H54 (cell line): ENCODE data around the gene VPS11.
"Not testable (repeated sequence)": the region's sequence is repeated elsewhere in the genome, so short reads cannot be mapped to it uniquely, and the experiment has no call there.

ENCODE experiments used
- DNase-seq: peaks from one replicate; pipeline ENCODE4 v3.0.0; 2011; ENCODE audit warnings: low spot score, mixed read lengths; ENCODE audit not compliant: insufficient read length
- FAIRE-seq: peaks from 3 replicates; lab custom pipeline; 2011; peaks lifted over from hg19 to GRCh38; lab: Jason Lieb, UNC
- POLR2A ChIP-seq: IDR thresholded peaks from 2 replicates; pipeline ENCODE4 v1.6.1; 2011; ENCODE audit warnings: low read depth, mild to moderate bottlenecking, low read length

The VPS11 gene

DNA sequence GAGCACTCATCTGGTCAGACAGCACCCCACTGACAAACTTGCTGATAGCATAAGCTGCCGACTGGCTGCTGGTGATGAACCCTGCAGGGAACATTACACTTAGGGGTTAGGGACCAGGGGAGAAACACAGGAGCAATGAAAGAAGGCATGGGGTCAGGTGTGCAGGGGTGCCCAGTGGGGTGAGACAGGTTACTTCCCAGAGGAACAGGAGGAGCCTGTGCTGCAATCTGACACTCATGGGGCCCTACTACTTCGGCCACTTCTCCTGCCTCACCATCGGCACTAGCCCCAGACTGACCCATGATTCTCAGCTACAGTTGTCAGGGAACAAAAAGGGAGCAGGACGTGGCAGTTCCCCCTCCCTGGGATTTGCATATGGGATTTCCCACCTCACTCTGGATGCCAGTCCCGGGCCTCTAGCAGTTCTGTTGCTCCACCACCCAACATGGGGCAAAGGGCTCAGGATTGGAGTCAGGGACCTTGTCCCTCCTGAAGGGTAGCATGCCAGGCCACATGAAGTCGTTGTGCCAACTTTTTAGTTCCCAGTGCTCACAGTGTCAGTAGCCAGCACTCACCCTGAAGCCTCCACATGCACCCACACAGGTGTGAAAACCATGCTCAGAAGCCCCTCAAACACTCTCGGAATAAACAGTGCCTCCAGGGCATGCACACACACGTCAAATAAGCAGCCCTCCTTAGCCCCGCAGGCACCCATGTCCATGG lies 39.1 kb upstream of the VPS11 start:
- no peak for DNase-seq
- no peak for TF ChIP-seq POLR2A
- FAIRE-seq, result no peak

DNA sequence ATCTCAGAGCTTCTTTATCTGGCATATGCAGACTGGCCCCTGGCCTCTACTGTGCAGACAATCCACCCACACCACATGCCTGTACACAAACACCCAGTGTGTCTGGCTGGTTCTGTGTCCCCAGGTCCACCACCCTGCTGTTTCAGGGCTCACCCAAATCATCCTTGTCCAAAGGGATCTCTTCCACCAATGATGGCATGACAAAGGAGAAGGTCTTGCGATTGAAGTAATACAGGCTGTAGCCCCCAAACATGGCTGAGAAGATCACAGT lies 38.6 kb upstream of the VPS11 start:
- FAIRE-seq (no peak), DNase-seq (no peak)

DNA sequence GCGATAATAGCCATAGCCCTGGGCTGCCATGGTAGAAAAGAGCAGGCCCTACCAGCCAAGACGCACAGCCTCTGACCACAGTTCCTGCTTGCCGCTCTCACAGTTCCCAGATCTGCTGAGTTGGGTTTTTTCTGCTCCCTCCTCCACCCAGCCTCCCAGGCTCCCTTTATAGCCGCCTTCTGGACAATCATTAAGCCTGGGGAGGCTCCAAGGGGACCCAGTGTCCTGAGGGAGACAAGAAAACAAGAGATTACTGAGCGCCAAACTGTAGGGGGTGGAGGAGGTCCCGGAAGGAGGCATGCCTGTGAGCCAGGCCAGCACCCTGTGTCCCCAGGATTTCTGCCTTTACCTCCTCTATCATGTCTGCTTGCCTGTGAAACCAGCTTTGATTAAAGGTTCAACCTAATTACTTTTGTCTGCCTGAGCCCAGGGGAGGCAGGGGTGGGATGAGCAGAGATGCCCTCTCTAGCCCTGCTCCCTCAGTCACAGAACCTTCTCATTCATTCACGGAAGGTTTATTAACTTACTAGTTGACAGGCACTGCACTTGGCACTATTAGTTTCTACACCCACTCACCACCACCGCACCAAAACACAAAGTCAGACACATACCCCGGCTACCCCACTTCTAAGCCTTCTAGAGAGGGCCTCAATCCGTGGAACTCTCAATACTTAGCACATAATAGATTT lies 38.1 kb upstream of the VPS11 start:
- no peak for FAIRE-seq

More for the DNA sequence above, 38.6 kb upstream of the VPS11 start:
- no peak for TF ChIP-seq POLR2A

GRCh38 chr11:119030029-119030328 lies 37.6 kb upstream of the VPS11 start:
- no peak for TF ChIP-seq POLR2A
- no peak for DNase-seq
- FAIRE-seq, result no peak

More for the DNA sequence above, 38.1 kb upstream of the VPS11 start:
- DNase-seq, result no peak
- TF ChIP-seq POLR2A, result no peak

DNA sequence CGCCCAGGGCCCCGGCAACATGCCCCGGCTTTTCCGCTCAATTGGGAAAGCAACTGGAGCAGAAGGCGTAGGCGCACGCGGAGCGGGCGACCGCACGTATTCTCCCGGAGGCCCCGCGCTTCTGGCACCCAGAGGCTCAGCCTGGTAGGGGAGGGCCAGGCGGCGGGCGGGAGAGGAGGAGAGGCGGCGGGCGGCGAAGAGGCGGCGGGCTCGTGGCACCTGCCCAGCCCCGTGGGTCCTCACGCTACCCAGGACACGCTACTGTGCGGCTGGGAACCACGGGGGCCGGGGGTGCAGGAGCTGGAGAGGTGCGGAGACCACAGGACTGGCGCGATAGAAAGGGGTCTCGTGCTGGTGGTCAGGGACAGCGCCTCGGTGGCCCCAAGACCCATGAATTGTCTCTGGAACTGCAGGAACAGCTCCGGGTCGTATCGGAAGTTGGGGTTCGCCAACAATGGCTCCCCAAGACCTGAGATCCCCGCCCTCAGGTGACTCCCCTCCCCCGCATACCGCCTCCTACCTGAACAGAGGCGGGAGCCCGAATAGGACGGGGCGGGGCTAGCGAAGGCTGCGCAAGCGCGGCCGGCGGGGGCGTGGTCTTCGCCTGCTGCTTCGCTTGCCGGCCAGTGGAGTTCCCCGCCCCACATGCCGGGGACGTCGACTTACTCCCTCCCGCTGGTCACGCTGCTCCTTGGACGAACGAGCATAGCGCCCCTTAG lies 37.1 kb upstream of the VPS11 start, which contains the start of gene SLC37A4:
Gene SLC37A4, minus strand, starts transcription at position 549 of the 719 bp plus-strand sequence.
- FAIRE-seq (no peak), DNase-seq (peak; percentile 88)
- TF ChIP-seq POLR2A, result 0 out of 2 replicates have a peak, but pooled peaks have one; percentile 27

DNA sequence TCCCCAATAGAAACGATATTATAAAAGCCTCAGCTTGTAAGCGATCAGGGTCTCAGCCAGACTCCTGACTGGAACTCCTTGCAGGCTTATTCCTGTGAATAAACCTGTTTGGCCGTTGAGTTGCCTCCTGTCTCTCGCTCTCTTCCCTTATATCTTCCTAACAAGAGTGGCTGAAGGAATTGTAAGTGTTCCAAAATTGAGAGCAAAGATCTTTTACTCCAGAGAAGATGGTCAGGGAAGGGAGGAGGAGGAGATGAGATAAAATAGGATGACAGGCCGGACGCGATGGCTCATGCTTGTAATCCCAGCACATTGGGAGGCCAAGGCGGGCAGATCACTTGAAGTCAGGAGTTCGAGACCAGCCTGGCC lies 35.7 kb upstream of the VPS11 start:
- no peak for FAIRE-seq
- TF ChIP-seq POLR2A, result no peak
- DNase-seq, result no peak

DNA sequence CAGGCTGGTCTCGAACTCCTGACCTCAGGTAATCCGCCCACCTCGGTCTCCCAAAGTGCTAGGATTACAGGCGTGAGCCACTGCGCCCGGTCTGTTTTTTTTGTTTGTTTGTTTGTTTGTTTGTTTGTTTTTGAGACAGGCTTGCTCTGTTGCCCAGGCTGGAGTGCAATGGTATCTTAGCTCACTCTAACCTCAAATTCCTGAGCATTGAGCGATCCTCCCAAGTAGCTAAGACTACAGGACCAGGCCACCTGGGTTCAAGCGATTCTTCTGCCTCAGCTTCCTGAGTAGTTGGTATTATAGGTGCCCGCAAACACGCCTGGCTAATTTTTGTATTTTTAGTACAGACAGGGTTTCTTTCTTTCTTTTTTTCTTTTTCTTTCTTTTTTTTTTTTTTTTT lies 34.2 kb upstream of the VPS11 start:
- FAIRE-seq, DNase-seq: not testable (repeated sequence)

DNA sequence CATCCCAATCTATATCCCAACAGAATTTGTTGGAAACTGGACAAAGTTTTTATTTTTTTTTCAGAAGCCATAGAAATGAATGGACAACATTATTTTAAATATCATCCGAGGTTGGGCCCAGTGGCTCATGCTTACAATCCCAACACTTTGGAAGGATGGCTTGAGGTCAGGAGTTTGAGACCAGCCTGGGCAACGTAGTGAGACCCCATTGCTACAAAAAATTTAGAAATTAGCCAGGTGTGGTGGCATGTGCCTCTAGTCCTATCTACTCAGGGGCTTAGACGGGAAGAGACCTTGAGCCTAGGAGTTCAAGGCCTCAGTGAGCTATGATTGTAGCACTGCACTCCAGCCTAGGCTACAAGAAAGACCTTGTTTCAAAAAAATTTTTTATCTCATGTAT lies 32.8 kb upstream of the VPS11 start:
- FAIRE-seq (no peak), DNase-seq (no peak)
- no peak for TF ChIP-seq POLR2A

GRCh38 chr11:119038884-119039283 lies 28.7 kb upstream of the VPS11 start:
- DNase-seq (no peak), FAIRE-seq (no peak)
- TF ChIP-seq POLR2A, result no peak

GRCh38 chr11:119039471-119039870 lies 28.1 kb upstream of the VPS11 start:
- FAIRE-seq, DNase-seq: not testable (repeated sequence)

DNA sequence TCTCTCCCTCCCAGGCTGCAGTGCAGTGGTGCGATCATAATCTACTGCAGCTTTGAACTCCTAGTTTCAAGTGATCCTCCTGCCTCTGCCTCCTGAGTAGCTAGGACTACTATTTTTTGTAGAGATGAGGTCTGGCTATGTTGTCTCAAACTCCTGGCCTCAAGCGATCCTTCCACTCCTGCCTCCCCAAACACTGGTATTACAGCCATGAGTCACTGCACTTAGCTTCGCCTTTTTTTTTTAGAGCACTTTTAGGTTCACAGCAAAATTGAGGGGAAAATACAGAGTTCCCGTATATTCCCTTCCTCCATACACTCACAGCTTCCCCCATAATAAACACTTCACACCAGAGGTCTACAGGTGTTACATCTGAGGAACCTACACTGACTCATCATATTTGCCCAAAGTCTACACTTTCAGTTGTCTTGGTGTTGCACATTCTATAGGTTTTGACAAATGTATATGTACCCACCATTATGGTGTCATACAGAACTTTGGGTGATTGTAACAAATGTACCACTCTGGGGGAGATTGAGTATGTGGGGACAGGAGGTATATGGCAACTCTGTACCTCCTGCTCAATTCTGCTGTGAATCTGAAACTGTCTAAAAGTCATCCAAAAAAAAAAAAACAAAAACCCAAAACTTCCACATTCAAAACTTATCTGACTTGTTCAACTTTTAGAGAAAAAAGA lies 25.6 kb upstream of the VPS11 start:
- TF ChIP-seq POLR2A, result no peak
- FAIRE-seq (peak; percentile 27), DNase-seq (no peak)

DNA sequence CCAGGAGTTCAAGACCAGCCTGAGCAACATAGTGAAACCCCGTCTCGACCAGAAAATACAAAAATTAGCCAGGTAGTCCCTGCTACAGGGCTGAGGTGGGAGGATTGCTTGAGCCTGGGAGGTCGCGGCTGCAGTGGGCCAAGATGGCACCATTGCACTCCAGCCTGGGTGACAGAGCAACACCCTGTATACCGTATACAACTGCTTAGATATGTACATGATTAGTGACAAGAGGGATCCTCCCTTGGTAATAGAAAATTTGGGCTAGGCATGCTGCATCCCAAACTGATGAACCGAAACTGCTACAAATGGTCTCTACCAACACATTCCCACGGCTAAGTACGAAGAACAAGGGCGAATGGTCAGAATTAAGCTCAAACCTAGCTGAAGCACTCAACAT lies 24.7 kb upstream of the VPS11 start:
- TF ChIP-seq POLR2A, result no peak
- FAIRE-seq (no peak), DNase-seq (no peak)

DNA sequence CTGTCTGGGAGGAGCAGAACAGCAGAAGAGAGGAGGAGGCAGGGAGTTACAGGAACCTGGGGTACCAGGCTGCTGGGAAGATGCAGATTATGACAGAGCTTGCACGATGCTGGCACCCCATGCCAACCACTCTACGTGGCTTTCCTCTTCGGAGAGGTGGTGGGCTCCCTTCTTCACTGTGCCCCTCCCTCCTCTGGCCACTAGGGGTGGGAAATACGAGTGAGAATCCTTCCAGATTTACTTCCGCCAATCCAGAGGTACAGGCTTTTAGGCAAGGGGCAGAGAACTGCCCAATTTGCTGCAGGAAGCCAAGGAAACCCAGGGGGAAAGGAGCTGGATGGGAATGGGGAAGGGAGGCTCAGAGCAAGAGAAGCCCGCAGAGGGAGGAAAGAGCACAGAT lies 22.9 kb upstream of the VPS11 start:
- TF ChIP-seq POLR2A, result no peak
- FAIRE-seq, result no peak
- no peak for DNase-seq

- DNase-seq, result no peak
- FAIRE-seq, result no peak
- TF ChIP-seq POLR2A, result no peak
Observed at GRCh38 chr11:119046489-119046888, 21.1 kb upstream of the VPS11 start.

DNA sequence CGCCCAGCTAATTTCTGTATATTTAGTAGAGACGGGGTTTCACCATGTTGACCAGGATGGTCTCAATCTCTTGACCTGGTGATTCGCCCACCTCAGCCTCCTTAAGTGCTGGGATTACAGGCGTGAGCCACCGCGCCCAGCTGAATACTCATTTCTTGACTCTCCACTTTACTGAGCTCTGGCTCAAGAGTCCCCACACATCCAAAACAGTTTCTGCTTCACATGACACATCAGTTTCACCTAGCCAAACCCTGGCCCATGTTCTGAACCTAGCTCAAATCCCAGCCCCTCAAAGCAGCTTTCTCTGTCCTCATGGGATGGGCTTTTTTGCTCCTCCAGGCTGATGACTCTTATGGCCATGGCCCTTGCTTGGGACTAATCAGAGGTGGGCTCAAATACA lies 20.4 kb upstream of the VPS11 start:
- DNase-seq, result no peak
- TF ChIP-seq POLR2A, result no peak
- FAIRE-seq, result no peak
